ENCODE data around the gene GNB5.
"Not testable (repeated sequence)": the region's sequence is repeated elsewhere in the genome, so short reads cannot be mapped to it uniquely, and the experiment has no call there.

Gene GNB5

GRCh38 chr15:52113708-52114107, 77.5 kb downstream of the GNB5 start:
- no peak for DNase-seq (ENCODE audit: low read depth, low spot score)

GRCh38 chr15:52113235-52113634, 78.0 kb downstream of the GNB5 start:
- DNase-seq (ENCODE audit: low read depth, low spot score), result no peak

GRCh38 chr15:52112203-52112750, 78.9 kb downstream of the GNB5 start:
- no peak for DNase-seq (ENCODE audit: low read depth, low spot score)

- DNase-seq (ENCODE audit: low read depth, low spot score), result no peak
Measured at GRCh38 chr15:52111517-52112202, 79.5 kb downstream of the GNB5 start.

GRCh38 chr15:52109559-52110451, 81.4 kb downstream of the GNB5 start:
- no peak for DNase-seq (ENCODE audit: low read depth, low spot score)

- DNase-seq (ENCODE audit: low read depth, low spot score), result no peak
Measured at GRCh38 chr15:52107238-52107637, 84.0 kb downstream of the GNB5 start.

GRCh38 chr15:52106641-52107040, 84.6 kb downstream of the GNB5 start:
- no peak for DNase-seq (ENCODE audit: low read depth, low spot score)

DNA sequence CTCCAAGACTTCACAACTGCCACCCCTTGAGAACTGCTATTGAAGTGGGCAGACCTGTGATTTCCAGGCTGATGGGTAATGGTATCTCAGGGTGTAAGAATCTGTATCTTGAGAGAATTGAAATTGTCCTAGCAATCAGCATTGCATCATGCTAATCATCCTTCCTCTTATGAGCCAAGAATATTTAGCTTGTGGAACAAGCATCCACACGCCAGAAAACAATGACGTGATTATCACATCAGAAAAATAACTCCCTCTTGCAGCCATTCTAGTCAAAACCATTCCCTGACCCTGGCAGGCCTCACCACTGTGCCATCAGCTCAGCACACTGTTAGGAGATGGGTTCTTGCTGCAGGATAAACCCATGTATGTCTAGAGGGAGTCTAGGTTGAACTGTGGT, 85.3 kb downstream of the GNB5 start:
- DNase-seq (ENCODE audit: low read depth, low spot score), result no peak

GRCh38 chr15:52104532-52105004, 86.6 kb downstream of the GNB5 start:
- no peak for DNase-seq (ENCODE audit: low read depth, low spot score)

DNA sequence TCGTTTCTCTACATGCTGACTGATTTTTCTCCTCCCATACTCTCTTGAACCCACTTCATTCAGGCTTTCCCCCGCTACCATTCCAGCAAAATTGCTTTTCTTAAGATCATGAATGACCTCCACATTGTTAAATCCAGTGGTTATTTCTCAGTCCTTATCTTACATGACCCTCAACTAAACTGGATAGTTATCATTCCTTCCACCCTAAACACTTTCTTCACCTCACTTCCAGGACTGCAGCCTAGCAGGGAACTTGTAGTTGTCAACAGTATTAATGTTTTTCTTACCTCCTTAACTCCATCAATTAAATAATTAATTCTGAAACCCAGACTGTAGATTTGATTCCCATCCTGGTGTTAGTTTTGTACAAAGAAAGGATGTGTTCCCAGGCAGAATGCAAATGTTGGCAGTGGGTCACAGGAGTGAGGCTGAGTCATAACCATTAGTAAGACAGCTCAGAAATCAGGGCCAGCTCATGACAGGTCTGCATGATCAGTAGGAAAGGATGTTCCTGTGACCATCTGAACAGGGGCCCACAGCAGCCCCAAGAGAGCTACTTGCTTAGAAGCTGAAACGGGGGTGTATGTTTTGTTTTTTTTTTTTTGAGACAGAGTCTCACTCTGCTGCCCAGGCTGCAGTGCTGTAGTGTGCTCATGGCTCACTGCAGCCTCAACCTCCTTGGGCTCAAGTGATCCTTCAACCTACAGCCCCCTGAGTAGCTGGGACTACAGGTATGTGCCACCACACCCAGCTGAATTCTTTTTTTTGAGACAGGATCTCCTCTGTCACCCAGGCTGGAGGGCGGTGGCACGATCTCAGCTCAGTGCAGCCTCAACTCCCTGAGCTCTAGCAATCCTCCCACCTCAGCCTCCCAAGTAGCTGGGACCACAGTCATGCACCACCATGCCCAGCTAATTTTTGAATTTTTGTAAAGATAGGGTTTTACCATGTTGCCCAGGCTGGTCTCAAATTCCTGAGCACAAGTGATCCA, 87.7 kb downstream of the GNB5 start:
- no peak for DNase-seq (ENCODE audit: low read depth, low spot score)

- no peak for DNase-seq (ENCODE audit: low read depth, low spot score)
Measured at GRCh38 chr15:52102463-52102862, 88.7 kb downstream of the GNB5 start.

GRCh38 chr15:52101542-52102323, 89.5 kb downstream of the GNB5 start:
- no peak for DNase-seq (ENCODE audit: low read depth, low spot score)

- peak; percentile 98 for DNase-seq (ENCODE audit: low read depth, low spot score)
Measured at GRCh38 chr15:52100807-52101442, 90.3 kb downstream of the GNB5 start.

- DNase-seq (ENCODE audit: low read depth, low spot score), result no peak
Measured at GRCh38 chr15:52099651-52100272, 91.4 kb downstream of the GNB5 start.

DNA sequence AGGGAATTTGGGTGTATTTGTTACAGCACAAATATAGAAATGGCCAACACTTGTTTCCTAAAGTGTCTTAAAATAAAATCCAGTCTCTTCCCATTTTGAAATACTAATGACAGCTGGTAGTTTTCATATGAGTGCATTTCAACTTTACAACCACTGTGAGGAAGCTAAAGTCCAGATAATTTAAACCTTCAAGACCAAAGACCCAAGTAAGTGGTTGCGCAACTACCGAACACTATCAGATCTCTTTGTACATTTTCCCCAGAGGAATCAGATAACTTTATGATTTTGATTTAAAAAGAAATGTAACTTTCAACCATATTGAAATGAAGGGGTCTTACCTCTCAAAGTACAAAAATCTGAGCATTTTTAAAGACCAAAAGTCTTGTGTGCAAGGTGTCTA, 92.9 kb downstream of the GNB5 start:
- no peak for DNase-seq (ENCODE audit: low read depth, low spot score)

- no peak for DNase-seq (ENCODE audit: low read depth, low spot score)
Measured at GRCh38 chr15:52097180-52097579, 94.0 kb downstream of the GNB5 start.

GRCh38 chr15:52096536-52096935, 94.7 kb downstream of the GNB5 start:
- not testable (repeated sequence) for DNase-seq (ENCODE audit: low read depth, low spot score)

DNA sequence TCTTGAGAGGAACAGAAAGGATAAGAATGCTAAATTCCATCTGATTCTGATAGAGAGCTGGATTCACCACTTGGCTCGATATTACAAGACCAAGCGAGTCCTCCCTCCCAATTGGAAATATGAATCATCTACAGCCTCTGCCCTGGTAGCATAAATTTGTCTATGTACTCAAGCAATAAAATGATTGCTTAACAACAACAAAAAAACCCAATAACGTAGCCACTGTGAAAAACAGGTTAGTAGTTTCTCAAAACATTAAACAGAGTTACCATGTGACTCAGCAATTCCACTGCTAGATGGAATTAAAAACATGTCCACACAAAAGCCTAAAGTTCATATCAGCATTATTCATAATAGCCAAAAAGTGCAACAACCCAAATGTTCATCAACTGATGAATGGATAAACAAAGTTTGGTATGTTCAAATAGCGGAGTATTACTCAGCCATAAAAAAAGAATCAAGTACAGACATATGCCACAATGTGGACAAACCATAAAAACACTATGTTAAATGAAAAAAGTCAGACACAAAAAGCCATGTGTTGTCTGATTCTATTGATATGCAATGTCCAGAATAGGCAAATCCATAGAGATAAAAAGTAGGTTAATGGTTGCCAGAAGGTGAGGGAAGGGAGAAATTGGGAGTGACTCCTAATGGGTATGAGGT, 95.5 kb downstream of the GNB5 start:
- DNase-seq (ENCODE audit: low read depth, low spot score), result no peak

Measured in smooth muscle cell of the brain vasculature (primary cell).